ENCODE results near the gene CCDC127.
"Not testable (repeated sequence)": the region's sequence is repeated elsewhere in the genome, so short reads cannot be mapped to it uniquely, and the experiment has no call there.

CCDC127 gene

GRCh38 chr5:234450-234849, 16.5 kb upstream of the CCDC127 start:
- no peak for DNase-seq (ENCODE audit: low read depth, low spot score)

GRCh38 chr5:233426-233825, 15.5 kb upstream of the CCDC127 start:
- DNase-seq (ENCODE audit: low read depth, low spot score) = not testable (repeated sequence)

- no peak for DNase-seq (ENCODE audit: low read depth, low spot score)
These were observed 13.7 kb upstream of the CCDC127 start for GRCh38 chr5:231661-232060.

GRCh38 chr5:230711-231110, 12.8 kb upstream of the CCDC127 start:
- no peak for DNase-seq (ENCODE audit: low read depth, low spot score)

GRCh38 chr5:228886-229285, 10.9 kb upstream of the CCDC127 start:
- DNase-seq (ENCODE audit: low read depth, low spot score) = no peak

- DNase-seq (ENCODE audit: low read depth, low spot score) = not testable (repeated sequence)
These were observed 9.4 kb upstream of the CCDC127 start for GRCh38 chr5:227375-227774.

- no peak for DNase-seq (ENCODE audit: low read depth, low spot score)
These were observed 7.4 kb upstream of the CCDC127 start for GRCh38 chr5:225334-225733.

- no peak for DNase-seq (ENCODE audit: low read depth, low spot score)
These were observed 5.8 kb upstream of the CCDC127 start for GRCh38 chr5:223791-224190.

GRCh38 chr5:222951-223715, 5.2 kb upstream of the CCDC127 start:
- not testable (repeated sequence) for DNase-seq (ENCODE audit: low read depth, low spot score)

- DNase-seq (ENCODE audit: low read depth, low spot score) = no peak
These were observed 2.0 kb upstream of the CCDC127 start for GRCh38 chr5:219991-220390.

GRCh38 chr5:219460-219863, 1.5 kb upstream of the CCDC127 start:
- no peak for DNase-seq (ENCODE audit: low read depth, low spot score)

- no peak for DNase-seq (ENCODE audit: low read depth, low spot score)
These were observed 721 bp upstream of the CCDC127 start for GRCh38 chr5:218457-219291.

GRCh38 chr5:216076-216475, 1.9 kb downstream of the CCDC127 start:
- DNase-seq (ENCODE audit: low read depth, low spot score) = not testable (repeated sequence)

- not testable (repeated sequence) for DNase-seq (ENCODE audit: low read depth, low spot score)
These were observed 2.7 kb downstream of the CCDC127 start for GRCh38 chr5:215256-215655.

- no peak for DNase-seq (ENCODE audit: low read depth, low spot score)
These were observed 4.1 kb downstream of the CCDC127 start for GRCh38 chr5:213803-214395.

- no peak for DNase-seq (ENCODE audit: low read depth, low spot score)
These were observed 9.4 kb downstream of the CCDC127 start for GRCh38 chr5:208449-209114.

- no peak for DNase-seq (ENCODE audit: low read depth, low spot score)
These were observed 10.4 kb downstream of the CCDC127 start for GRCh38 chr5:207599-207998.

- DNase-seq (ENCODE audit: low read depth, low spot score) = no peak
These were observed 10.9 kb downstream of the CCDC127 start for GRCh38 chr5:206927-207536.

GRCh38 chr5:206406-206805, 11.5 kb downstream of the CCDC127 start:
- DNase-seq (ENCODE audit: low read depth, low spot score) = no peak

GRCh38 chr5:204966-205670, 12.8 kb downstream of the CCDC127 start:
- no peak for DNase-seq (ENCODE audit: low read depth, low spot score)

- no peak for DNase-seq (ENCODE audit: low read depth, low spot score)
These were observed 13.5 kb downstream of the CCDC127 start for GRCh38 chr5:204462-204861.

Data from activated CD4-positive, CD25-positive, alpha-beta regulatory T cell treated with anti-CD3 and anti-CD28 coated beads, Interleukin-2, amount 50 U/mL, for 16 hours (primary cell).